HepG2 (cell line): ENCODE results near the gene COL25A1. TPM values are rescaled to one million over a fixed set of nuclear protein-coding genes. Genes with fewer than 3 reads are reported as not detected.

Experiments used
- DMTF1 ChIP-seq: sonication (generic); formaldehyde crosslinking; IDR thresholded peaks from 2 replicates; pipeline ENCODE4 v1.4.0; 2020; ENCODE audit warnings: mild to moderate bottlenecking, missing genetic modification reagents
- TBP ChIP-seq: sonication (generic); formaldehyde crosslinking; IDR thresholded peaks from 2 replicates; pipeline ENCODE4 v1.5.0; 2020; ENCODE audit warnings: missing genetic modification reagents
- ZC3H13 ChIP-seq: sonication (generic); formaldehyde crosslinking; IDR thresholded peaks from 2 replicates; pipeline ENCODE4 v1.8.1; 2023; ENCODE audit warnings: mild to moderate bottlenecking, missing genetic modification reagents, moderate library complexity
- ZNF317 ChIP-seq: sonication (generic); formaldehyde crosslinking; IDR thresholded peaks from 2 replicates; pipeline ENCODE4 v1.5.0; 2020; ENCODE audit warnings: mild to moderate bottlenecking, missing genetic modification reagents
- ZNF513 ChIP-seq: sonication (generic); formaldehyde crosslinking; conservative IDR thresholded peaks from 2 replicates; pipeline ENCODE4 v1.5.0; 2020; ENCODE audit warnings: missing genetic modification reagents
- polyA plus RNA-seq, 8 experiments: library from polyadenylated mRNA; depleted of rRNA in 3 of 8; stranded (reverse) in 7 of 8; unstranded in 1 of 8; fragments of >200 nt; fragmentation: Illumina TruSeq in 4 of 8; extraction: Trizol in 4 of 8; gene quantifications; 2 replicates each; pipeline versions ENCODE4 v1.2.1 to v1.2.3, GENCODE V29; 2011 to 2016; ENCODE audit warnings: low read depth in 4 of 8, missing spikeins in 1 of 8, mixed read lengths in 1 of 8; ENCODE audit not compliant: insufficient read depth in 1 of 8
- total RNA-seq, 5 experiments: library from RNA; depleted of rRNA; stranded (reverse); fragments of >200 nt; fragmentation: Illumina TruSeq; extraction: Trizol; gene quantifications; 2 replicates each; pipeline ENCODE4 v1.2.3, GENCODE V29; 2016; ENCODE audit warnings: low read depth in 1 of 5
- TF ChIP-seq, protein P1 (sequence below): sonication (generic); formaldehyde crosslinking; IDR thresholded peaks from 2 replicates; pipeline ENCODE4 v1.4.0; 2020; ENCODE audit warnings: low read depth, mild to moderate bottlenecking, missing genetic modification reagents
- TF ChIP-seq, protein P2 (sequence below): sonication (generic); formaldehyde crosslinking; IDR thresholded peaks from 2 replicates; pipeline ENCODE4 v1.8.0; 2022; ENCODE audit warnings: mild to moderate bottlenecking, missing genetic modification reagents
- TF ChIP-seq, protein P3 (sequence below): sonication (generic); formaldehyde crosslinking; IDR thresholded peaks from 2 replicates; pipeline ENCODE4 v1.4.0; 2020; ENCODE audit warnings: low read depth, missing genetic modification reagents

Gene COL25A1
- total and polyA plus RNA-seq, 2 of the 13 experiments (the other 11 are each of a cell fraction or from before 2014, with no cell fraction given): not detected

DNA sequence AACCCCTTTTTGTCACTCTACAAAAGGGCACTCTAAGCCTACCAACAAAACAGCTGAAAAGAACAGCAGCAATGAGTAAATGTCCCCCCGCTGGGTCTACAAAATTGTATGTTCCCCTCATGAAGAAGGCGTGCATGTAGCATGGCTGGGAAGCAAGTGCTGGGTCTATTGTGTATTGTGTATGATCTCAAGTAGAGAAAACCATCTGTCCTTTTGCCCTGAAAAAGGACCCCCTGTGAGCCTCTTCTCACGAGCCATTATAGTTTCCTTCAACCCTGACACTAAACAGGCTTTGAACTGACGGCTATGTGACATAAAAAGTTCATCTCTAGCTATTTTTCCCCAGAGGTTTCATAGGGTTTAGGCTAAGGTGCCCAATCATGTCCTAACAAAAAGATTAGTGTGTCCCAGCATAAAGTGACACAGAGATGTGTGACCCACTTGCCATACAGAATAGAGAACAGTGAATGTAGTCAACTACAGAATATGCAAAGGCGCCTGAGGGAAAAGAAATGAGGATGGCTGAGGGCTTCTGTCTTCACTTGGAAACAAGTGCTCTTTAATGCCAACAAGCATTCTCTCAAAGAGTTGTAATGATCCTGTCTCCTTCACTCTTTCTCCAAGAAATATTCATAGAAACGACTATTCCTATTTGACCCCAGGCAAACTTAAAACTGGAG lies 27.3 kb downstream of the COL25A1 start (continued):
- no peak for TF ChIP-seq DMTF1 (CRISPR knock-in tag)
- TF ChIP-seq, protein P1, sequence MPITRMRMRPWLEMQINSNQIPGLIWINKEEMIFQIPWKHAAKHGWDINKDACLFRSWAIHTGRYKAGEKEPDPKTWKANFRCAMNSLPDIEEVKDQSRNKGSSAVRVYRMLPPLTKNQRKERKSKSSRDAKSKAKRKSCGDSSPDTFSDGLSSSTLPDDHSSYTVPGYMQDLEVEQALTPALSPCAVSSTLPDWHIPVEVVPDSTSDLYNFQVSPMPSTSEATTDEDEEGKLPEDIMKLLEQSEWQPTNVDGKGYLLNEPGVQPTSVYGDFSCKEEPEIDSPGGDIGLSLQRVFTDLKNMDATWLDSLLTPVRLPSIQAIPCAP (CRISPR knock-in tag): no peak
- TF ChIP-seq, protein P2, sequence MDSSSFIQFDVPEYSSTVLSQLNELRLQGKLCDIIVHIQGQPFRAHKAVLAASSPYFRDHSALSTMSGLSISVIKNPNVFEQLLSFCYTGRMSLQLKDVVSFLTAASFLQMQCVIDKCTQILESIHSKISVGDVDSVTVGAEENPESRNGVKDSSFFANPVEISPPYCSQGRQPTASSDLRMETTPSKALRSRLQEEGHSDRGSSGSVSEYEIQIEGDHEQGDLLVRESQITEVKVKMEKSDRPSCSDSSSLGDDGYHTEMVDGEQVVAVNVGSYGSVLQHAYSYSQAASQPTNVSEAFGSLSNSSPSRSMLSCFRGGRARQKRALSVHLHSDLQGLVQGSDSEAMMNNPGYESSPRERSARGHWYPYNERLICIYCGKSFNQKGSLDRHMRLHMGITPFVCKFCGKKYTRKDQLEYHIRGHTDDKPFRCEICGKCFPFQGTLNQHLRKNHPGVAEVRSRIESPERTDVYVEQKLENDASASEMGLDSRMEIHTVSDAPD (CRISPR knock-in tag): no peak
- no peak for TF ChIP-seq ZNF513 (CRISPR knock-in tag)
- no peak for TF ChIP-seq TBP (CRISPR knock-in tag)
- no peak for TF ChIP-seq ZC3H13 (CRISPR knock-in tag)
- TF ChIP-seq, protein P3, sequence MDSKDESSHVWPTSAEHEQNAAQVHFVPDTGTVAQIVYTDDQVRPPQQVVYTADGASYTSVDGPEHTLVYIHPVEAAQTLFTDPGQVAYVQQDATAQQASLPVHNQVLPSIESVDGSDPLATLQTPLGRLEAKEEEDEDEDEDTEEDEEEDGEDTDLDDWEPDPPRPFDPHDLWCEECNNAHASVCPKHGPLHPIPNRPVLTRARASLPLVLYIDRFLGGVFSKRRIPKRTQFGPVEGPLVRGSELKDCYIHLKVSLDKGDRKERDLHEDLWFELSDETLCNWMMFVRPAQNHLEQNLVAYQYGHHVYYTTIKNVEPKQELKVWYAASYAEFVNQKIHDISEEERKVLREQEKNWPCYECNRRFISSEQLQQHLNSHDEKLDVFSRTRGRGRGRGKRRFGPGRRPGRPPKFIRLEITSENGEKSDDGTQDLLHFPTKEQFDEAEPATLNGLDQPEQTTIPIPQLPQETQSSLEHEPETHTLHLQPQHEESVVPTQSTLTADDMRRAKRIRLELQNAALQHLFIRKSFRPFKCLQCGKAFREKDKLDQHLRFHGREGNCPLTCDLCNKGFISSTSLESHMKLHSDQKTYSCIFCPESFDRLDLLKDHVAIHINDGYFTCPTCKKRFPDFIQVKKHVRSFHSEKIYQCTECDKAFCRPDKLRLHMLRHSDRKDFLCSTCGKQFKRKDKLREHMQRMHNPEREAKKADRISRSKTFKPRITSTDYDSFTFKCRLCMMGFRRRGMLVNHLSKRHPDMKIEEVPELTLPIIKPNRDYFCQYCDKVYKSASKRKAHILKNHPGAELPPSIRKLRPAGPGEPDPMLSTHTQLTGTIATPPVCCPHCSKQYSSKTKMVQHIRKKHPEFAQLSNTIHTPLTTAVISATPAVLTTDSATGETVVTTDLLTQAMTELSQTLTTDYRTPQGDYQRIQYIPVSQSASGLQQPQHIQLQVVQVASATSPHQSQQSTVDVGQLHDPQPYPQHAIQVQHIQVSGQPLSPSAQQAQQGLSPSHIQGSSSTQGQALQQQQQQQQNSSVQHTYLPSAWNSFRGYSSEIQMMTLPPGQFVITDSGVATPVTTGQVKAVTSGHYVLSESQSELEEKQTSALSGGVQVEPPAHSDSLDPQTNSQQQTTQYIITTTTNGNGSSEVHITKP (CRISPR knock-in tag): no peak
- no peak for TF ChIP-seq ZNF317
